ENCODE measurements around the gene CCDC157.

- no peak for TF ChIP-seq CTCF (conservative IDR thresholded peaks at IDR 0.05; ENCODE audit: low read length)
- TF ChIP-seq EZH2phosphoT487 (IDR thresholded peaks at IDR 0.05; ENCODE audit: borderline replicate concordance): no peak
Measured at GRCh38 chr22:30372915-30373314, 16.1 kb downstream of the CCDC157 start.

Measured in Loucy (cell line).